HG03342 (cell line): ENCODE data around the gene LRRN2.
"Not testable (repeated sequence)": the region's sequence is repeated elsewhere in the genome, so short reads cannot be mapped to it uniquely, and the experiment has no call there.

Experiments
- ATAC-seq: cut with Tn5 transposase; IDR thresholded peaks from one replicate; pipeline ENCODE4 v1.9.1; 2021; ENCODE audit warnings: mild to moderate bottlenecking, moderate library complexity; ENCODE audit not compliant: unreplicated experiment

The LRRN2 gene

DNA sequence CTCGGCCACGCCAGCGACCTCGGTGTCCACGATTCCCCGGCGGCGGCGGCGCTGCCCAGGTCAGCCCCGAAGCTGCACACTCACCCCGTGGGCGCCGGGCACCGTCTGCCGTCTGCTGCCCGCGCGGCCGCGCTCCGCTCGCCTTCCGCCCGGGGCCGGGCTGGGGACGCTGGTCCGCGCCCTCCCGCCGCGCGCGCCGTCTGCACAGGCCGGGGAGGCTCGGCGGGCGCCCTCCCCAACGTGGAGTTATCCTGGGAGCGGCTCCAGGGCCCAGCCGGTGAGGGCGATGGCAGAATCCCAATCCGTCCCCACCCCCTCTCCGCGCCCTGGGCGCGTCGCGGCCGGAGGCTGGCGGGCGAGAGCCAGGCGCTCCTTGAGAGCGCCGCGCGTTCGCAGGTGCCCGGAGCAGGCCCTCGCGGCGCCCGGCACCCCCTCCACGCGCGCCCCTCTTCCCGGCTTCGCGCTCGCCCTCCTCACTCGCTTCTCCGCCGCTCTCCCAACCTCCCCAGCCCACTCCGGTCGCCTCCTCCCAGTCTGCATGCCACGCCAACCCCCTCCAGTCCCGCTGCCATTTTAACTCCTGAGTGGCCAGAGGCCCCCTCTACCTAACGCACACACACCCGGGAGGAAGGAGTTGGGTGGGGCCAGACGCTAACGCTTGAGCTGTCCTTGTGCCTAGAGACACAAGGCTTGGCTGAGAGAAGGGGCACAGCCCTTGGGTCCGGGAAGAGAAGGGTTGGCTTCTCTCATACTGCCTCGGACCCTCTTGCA lies at the start of gene LRRN2:
TSS of gene LRRN2 (minus strand) at position 503 of the 771 bp plus-strand sequence. CDS start 65,746 bp downstream, outside the sequence.
- ATAC-seq = no peak

DNA sequence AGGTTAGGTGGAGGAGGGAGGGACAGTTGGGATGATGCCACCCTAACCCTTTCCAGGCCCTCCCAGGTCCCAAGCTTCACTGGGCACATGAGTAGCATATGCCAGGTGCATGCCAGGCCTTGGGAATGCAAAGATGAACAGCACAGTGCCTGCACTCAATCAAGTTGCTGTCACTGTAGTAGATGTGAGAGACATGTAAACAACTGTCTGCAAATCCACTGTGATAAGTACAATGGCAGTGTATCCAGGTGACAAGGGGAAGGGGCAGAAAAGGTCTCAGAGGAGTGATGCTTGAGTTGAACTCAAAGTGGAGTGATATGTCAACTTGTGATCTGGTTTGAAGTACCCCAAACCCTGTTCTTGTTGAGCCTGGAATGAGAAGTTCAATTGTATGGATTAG lies 49.5 kb upstream of the LRRN2 start:
- no peak for ATAC-seq

DNA sequence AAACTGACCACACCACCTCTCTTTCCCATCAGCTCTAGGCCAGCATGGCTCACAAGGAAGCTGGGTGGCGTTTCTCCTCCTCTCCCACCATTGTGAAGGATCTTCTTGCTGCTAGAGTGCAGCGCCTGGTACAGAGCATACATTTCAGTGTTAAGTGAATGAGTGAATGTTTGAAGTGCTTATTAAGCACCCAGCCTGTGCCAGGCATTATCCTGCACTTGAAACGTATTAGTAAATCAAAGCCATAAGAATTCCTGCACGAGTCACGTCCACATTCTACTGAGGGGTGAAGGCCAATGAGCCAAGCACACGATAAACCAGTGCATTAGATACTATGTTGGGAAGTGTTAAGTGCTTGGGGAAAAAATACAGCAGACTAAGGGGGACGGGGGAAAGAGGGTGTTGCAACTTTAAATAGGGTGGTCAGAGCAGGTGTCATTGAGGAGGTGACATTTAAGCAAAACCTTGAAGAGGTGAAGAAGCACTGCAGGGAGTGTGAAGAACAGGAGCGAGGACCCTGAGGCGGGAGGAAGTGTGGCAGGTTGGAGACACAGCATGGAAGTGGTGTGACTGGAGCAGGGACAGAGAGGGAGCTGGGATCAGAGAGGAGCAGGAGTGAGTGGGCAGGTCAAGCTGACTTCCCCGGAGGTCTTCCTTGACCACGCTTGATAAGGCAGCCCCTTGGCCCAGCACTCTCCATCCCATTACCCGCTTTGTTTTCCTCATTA lies 48.5 kb upstream of the LRRN2 start:
- no peak for ATAC-seq

DNA sequence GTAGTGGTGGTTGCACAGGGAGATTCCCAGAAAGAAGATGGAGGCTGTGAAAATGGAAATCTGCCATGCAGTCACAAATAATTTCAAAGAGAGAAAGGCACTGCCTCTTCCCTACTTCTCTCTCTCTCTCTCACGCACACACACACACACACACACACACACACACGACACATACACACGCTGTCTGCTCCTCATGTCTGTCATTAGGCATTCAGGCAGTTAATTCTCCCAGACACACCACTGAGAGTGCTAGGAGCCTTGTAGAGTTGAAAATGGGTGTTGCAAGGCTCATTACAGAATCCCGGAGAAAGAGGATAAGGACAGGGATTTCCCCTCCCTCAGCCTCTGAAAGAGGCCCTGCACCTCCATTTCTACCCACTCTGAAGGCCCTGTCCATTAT lies 47.8 kb upstream of the LRRN2 start:
- ATAC-seq = no peak

DNA sequence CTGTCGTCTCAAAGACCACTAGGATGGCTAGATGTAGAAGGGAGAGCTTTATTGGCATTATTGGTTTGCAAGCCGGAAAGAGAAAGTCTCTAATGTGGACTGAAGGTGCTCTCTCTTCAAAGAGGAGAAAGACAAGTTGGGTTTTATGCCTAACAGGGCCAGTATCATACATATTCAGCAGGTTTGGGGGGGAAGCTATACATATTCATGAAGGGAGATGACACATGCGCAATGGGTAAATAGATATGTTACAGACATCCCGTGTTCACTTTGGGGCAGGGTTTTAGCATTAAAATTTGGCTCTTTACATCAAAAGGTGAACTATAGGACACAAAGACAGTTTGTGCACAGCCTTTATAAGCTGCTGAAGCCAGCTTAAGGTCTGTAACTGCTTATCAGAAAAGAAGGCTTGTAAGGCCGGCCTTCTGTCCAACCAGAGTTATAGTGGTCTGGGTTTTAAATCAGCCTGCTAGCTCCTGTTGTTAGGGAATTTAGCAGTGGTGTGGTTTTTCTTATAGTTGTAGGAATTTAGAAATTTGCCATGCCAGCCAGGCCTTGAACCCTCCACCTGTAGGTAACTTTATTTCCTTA lies 46.5 kb upstream of the LRRN2 start:
- no peak for ATAC-seq

DNA sequence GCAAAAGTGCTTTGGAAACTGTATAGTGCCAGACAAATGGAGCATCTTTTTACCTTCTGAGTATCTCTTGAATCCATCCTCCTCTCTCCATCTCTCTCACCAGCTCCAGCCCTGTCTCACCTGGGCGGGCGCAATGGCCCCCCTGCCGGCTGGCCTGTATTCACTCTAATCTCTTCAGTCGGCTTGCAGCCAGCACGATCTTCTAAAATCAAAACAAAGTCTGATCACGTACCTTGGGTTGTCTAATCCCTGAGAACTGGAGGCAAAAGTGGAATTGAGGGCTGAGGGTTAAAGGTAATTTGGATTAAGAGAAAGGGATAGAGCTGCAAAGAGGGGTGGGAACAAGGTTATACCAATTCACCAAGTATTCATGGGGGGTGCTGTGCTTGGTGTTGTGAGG lies 46.0 kb upstream of the LRRN2 start:
- ATAC-seq = no peak

DNA sequence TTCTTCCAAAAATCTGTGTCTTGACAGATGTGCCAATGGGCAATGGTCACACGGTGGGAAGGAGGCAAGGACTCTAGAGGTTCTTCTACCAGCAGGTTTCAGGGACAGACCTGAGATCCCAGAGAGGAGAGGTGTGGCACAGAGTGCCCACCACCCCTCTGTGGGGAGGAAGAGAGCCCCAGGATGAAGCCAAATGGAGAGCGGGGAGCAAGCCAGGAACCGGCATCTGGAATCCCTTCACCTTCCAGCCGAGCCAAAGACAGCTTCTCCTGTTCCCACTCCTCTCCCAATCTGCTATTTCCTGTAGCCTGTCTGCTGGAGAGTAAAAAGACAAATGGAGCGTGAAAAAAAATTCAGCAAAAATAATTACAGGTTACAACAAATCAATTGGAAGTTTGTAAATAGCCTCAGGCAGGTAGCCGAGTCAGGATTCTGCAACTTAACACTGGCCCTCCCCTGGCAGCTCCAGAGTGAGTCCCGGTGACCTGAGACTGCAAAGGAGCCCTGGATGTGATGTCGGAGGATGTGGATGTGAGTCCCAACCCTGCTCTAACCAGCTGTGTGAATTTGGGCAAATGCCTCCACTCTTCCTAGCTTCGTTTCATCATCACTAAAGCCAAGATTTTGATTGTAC lies 45.4 kb upstream of the LRRN2 start:
- ATAC-seq = no peak

DNA sequence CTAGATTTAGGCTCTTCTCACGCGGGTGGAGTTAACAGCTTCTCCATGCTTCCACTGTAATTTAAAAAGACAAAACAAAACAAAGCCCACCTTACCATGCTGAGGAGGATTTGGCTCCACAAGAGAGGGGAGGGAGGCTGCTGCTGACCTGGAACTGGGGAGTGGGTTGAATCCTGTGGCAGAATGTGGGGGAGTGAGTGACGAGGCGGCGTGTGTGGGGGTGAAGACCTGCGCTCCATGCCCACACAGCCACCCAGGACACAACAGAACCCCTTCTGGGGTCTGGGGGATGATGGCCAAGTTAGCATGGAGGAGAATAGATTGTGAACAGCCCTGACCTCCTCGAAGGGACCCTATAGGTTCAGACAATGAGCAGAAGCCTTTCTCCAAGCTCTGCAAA lies 44.0 kb upstream of the LRRN2 start:
- no peak for ATAC-seq

DNA sequence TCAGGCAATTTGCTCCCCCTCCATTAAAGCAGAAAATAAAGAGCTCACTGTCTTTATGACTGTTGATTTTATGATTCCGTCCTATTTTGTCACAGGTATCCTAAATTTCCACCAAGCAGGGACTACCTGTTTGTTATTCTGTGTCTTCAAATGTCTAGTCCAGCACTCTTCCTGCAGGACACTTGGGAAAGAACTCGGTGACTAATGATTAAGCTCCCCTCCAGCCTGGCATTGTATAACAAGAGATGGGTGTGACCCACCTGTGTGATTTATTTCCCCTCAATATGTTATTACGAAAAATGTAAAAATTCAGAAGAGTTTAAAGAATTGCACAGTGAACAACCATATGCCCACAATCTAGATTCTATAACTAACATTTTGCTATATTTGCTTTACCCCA lies 42.9 kb upstream of the LRRN2 start:
- no peak for ATAC-seq

DNA sequence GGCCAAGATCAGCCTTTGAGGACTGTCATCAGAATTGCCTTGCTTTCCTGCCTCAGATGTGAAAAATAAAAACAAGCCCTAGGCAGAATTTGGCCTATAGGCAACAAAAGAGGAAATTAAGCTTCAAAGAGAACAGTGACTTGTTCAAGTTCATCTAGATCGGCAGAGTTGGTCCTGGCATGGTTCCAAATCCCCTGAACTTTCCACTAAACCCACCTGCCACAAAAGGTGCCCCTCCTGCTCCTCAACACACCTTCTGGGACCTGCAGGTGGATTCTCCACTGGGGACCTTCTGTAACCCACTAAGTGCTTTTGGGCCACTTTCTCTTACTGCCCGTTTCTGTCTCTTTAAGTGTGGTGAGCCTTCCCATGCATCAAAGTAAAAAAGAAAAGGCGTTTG lies 42.5 kb upstream of the LRRN2 start:
- no peak for ATAC-seq

DNA sequence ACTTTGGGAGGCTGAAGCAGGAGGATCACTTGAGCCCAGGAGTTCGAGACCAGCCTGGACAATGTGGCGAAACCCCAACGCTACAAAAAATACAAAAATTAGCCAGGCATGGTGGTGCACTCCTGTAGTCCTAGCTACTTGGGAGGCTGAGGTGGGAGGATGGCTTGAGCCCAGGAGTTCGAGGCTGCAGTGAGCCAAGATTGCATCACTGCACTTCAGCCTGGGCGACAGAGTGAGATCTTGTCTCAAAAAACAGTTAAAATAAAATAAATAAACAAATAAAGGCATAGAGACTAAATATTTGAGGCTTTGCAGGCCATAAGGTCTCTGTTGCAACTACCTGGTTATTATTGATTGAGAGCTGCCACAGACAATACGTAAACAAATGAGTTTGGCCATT lies 41.9 kb upstream of the LRRN2 start:
- ATAC-seq = not testable (repeated sequence)

DNA sequence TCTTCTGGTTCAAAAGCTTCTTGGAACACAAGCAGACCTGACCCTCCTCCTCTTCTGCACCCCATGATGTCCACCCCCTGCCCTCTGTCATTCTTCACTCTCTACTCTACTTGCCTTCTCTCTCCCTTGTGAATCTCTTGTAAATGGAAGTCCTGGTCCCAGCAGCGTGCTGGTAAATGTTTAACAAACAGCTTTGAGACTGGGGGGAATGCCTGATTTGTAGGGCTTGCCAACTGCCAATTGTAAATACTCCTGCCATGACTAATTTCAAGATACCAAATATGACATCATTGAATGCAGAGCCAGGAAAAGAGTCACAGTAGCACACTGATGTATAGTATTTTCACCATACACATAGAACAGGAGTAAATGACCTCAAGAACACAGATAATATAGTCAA lies 40.9 kb upstream of the LRRN2 start:
- no peak for ATAC-seq

DNA sequence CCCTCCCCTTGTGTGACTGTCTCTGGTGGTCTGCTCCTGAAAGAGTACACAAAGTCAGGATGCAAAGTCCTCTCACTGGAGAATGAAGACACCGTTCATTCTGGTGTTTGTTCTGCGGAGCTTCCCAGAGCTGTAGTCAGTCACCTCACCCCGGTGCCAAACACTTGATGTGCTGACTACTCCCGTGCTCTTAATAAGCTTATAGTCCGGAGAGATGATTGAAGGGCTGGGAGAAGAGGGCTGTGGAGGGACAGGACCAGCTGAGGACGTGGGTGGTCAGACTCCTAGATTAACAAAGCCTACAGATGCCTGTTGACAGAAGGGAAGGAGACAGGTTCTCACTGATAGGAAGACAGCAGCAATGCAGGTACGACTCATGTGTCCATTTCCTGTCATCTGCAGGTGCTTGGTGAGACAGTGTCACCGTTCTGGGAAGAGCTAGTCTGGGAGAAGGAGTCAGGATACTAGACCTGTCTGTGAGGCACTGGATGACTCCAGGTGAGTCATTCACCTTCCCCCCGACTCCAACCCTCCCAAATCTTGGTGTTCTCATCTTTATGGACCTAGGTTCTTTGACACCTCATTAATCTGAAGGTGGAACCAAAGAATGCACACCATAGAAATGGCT lies 40.4 kb upstream of the LRRN2 start:
- no peak for ATAC-seq

DNA sequence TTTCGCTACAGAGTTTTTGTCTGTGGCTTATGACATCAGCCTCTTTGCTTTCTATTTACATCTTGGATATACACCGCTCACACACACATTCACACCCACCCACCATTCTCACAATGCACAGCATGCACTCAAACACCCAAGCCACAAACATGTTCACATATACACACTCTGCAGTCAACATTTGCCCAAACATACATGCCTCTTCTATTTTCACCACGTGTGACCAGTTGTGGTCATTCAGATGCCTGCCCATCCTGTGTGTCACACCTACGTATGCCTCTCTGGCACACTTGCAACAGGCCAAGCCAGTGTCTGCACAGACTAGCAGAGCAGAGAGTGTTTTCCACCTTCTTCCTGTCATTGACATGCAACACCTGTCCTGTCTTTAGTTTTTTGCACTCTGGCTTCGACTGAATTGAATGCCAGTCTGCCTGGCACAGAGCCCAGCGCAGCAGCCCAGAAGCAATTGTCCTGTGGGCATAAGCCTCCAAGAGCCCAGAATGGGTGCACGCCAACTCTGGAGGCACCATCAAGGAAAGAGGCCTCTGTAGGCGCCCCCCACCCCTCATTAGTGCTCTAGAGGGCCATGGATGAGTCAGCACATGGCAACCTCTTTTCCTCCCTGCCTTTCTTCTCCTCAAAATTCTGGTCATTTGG lies 37.7 kb upstream of the LRRN2 start:
- ATAC-seq = no peak

DNA sequence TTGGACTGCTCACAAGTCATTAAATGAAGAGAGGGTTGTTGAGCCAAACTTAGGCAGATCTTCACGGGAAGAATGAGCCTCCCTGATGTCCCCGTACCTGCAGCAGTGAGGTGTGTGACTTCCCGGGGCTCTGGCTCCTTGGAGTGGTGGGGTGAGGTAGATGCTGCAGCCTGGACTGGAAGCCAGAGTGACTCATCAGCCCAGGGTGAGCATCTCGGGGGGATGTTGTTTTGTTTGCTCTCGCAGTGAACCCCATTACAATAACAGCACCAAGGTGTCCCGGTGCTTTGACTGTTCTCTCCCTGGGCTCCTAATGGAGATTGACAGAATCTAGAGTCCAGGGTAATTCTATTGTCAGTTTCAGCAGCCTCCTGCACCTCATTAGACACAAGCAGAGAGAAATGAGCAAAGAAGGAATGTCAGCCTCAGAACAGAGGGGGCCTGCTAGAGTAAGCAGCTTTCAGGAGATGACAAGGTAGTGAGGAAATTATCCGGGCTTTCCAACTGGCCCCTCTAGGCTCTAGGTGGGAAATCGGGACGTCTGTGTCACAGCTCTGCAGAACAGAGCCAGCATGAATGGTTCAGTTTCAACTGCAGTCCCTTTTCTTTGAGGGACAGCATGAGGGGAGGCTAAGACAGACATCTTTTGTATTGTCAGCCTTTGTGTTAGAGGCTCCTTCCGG lies 36.0 kb upstream of the LRRN2 start:
- ATAC-seq = no peak

DNA sequence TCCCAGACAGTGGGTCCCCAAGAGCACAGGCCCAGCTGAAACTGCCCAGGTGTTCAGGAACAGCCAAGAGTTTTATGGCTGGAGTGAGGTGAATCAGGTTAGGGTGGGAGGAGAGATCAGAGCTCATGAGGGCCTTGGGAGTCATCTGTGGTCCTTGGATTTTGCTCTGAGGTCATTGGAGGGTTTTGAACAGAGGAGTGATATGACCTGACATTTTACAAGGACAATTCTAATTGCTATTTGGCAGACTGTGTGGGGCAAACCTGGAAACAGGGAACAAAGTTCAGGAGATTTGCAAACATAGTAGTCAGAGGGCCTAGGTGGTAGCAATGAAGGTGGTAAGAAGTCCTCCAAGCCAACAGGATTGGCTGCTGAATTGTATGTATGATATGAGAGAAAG lies 31.1 kb upstream of the LRRN2 start:
- no peak for ATAC-seq

DNA sequence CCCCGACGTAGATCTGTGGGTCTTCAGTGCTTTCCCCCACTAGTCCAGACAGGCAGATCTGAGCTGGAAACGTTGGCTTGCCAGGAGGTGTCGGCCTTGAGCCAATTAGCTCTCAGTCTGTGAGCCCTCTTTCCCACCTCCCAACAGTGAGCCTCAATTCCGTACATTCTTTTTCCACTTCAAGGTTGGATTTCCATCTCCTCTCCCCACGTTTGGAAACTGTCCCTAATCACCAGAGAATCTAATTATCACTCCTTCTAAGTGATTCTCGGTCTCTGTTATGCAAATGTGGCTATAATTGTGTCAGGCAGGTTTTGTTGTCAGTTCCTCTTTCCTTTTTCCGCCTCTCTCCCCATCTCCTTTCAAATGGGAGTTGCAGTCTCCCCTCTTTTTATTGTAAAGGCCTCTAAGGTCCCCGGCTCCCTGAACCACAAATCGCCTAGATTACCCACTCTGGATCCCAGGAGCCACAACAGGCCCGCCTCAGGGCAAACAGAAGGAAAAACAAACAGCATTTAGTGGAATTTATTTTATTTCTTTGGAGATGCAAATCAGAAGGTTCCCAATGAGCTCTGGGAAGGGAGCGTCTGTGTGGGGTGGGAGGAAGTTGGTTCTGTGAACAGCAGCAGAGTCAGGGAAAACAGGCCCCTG lies 29.4 kb upstream of the LRRN2 start:
- no peak for ATAC-seq

DNA sequence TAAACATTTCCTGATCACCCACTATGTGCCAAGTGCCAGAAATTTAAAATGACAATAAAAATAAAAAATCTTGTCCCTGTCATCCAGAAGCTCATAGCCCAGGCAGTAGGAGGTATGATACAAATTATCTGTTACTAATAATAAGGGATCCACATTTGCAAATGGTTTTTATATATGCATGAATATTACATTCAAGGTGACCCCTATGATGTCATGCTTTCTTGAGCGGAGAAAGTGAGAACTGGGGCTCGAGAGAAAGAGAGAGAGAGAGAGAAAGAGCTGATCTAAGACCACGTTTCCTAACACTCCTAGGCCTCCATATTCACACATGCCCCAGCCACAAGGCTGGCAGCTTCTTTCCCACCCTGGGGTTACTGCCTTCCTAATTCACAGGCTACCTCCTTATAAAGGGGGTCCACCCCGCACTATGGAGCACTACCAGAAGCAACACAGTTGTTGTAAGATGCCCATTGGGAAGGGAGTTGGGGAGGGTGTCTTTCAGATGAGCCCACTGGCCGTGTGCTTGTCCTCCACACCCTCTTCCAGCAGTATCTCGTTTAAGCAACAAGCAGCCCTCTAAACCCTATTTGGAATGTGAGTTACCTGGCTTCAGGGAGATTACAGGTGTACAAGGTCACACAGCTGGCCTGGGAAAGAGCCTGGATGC lies 28.8 kb upstream of the LRRN2 start:
- no peak for ATAC-seq

DNA sequence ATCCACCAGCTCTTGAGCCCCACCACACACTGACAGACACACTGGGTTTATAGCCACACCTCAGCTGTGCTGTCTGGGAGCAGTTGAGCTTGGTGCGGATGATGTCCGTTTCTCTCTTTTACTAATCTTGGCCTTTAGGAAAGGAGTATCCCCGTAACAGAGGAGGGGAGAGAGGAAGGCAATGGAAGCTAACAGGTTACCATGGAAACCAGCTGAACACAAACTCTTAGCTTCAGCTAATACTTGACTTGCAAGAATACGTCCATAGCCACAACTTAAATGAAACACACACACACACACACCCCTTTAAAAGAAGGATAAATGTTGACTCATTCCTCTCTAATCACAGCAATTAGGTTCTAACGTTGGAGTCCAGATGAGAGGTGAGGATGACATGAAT lies 28.0 kb upstream of the LRRN2 start:
- ATAC-seq = no peak
